Cardiac muscle cell (in vitro differentiated cells and primary cell): ENCODE measurements around the gene NHLRC4. TPM values are rescaled to one million over a fixed set of nuclear protein-coding genes. Genes with fewer than 3 reads are reported as not detected.

ENCODE experiments used
- DNase-seq, 2 donors: peaks; one replicate each; pipeline versions ENCODE4 v3.0.0 to v3.0.0-alpha.2; 2010 to 2017; ENCODE audit warnings: low read depth in 1 of 2, low spot score in 1 of 2
- H3K27ac ChIP-seq: fragments of 200-600 bp; sonication (generic); 2 replicates; pipeline ENCODE4 v1.5.1; 2016
- H3K27me3 ChIP-seq: fragments of 200-600 bp; sonication (generic); 2 replicates; pipeline ENCODE4 v1.6.0; 2016; ENCODE audit warnings: control low read depth
- H3K36me3 ChIP-seq: fragments of 200-600 bp; sonication (generic); 2 replicates; pipeline ENCODE4 v1.5.1; 2016; ENCODE audit warnings: control low read depth
- H3K4me1 ChIP-seq: fragments of 200-600 bp; sonication (generic); 2 replicates; pipeline ENCODE4 v1.8.1; 2017; ENCODE audit warnings: low read depth, mild to moderate bottlenecking, mixed run types
- H3K4me3 ChIP-seq: fragments of 200-600 bp; sonication (generic); 2 replicates; pipeline ENCODE4 v1.5.1; 2016; ENCODE audit warnings: mild to moderate bottlenecking
- H3K9me3 ChIP-seq: fragments of 200-600 bp; sonication (generic); 2 replicates; pipeline ENCODE4 v1.5.1; 2017; ENCODE audit warnings: low read depth, mild to moderate bottlenecking, control low read depth
- polyA plus RNA-seq: library from polyadenylated mRNA; unstranded; fragments of >200 nt; fragmentation: Nextera tagmentation; extraction: Ambion mirVana; gene quantifications from 2 replicates; pipeline ENCODE4 v1.2.1, GENCODE V29; 2016
- total RNA-seq: library from RNA; depleted of rRNA; stranded (reverse); fragments of >200 nt; gene quantifications from 2 replicates; pipeline ENCODE4 v1.2.3, GENCODE V29; 2016
- TF ChIP-seq, protein P1 (sequence below): IDR thresholded peaks from 2 replicates; pipeline ENCODE4 v1.5.1; 2012; ENCODE audit warnings: low read depth, mild to moderate bottlenecking, low read length

NHLRC4 gene
- total and polyA plus RNA-seq, 2 experiments from 2014 or later, result 2.6 to 3.6 TPM

DNA sequence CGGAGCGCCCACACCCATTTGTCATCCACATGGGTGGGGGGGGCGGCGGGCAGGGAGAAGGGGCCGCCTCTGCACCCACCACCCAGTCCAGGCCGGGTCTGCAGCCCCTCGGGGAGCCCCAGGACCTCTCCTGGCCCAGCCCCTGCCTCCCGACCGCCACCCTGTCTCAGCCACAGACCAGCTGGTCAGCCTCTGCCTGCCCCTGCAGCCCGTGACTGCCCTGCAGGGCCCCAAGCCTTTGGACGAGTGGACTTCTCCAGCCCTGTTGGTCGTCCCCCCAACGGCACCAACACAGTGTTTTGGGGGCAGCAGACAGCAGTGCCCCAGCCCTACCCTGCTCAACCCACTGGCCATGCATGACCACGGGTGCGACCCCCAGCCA, 5.4 kb upstream of the NHLRC4 start:
- Histone ChIP-seq H3K4me3 (no peak overlapping the region), H3K27me3 (peaks cover 42% of the 10 kb centered on the region), H3K4me1 (peaks cover 20% of the 10 kb centered on the region), H3K9me3 (no peaks in the 10 kb centered on the region), H3K27ac (no peak overlapping the region), H3K36me3 (no peaks in the 10 kb centered on the region)
- TF ChIP-seq, protein P1, sequence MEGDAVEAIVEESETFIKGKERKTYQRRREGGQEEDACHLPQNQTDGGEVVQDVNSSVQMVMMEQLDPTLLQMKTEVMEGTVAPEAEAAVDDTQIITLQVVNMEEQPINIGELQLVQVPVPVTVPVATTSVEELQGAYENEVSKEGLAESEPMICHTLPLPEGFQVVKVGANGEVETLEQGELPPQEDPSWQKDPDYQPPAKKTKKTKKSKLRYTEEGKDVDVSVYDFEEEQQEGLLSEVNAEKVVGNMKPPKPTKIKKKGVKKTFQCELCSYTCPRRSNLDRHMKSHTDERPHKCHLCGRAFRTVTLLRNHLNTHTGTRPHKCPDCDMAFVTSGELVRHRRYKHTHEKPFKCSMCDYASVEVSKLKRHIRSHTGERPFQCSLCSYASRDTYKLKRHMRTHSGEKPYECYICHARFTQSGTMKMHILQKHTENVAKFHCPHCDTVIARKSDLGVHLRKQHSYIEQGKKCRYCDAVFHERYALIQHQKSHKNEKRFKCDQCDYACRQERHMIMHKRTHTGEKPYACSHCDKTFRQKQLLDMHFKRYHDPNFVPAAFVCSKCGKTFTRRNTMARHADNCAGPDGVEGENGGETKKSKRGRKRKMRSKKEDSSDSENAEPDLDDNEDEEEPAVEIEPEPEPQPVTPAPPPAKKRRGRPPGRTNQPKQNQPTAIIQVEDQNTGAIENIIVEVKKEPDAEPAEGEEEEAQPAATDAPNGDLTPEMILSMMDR, result no peak
- no peak for DNase-seq

DNA sequence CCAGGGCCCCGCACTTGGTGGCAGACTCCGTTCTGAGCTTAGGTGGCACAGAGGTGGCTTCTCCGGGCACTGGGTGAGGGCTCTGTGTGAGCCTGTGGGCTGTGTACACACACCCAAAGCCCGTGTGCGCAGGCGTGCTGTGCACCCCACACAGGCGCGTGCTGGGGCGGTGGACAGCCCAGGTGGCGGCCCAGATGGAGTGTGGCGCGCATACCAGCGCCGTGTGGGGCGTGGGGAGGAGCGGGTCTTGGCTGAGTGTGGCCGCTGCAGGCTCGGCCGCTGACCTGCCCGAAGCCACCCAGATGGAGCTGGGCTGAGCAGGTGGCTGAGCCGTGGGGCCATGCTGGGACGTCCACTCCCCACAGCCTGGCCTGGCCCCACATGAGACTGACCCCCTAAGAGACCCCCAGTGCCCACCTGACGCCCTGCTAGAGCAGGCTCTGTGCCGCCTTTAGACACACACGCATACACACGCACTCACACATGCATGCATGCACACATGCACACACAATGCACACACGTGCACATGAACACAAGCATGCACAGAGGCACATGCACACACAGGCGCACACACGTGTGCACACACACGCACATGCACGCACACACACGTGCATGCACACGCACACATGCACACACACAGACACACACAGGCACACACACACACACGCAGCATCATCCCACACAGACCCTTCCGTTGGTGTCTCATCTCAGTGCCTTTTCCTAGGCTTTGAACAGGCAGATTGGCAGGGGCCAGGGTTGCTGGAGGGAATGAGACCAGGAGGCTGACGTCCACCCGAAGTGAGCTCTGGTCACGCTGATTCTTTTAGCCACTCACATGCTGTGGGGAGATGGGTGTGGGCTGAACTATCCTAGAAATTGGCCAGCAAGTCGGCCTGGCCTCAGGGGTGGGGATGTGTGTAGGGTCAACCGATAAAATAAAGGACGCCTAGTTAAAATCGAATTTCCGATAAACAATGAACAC, 4.6 kb upstream of the NHLRC4 start:
- Histone ChIP-seq H3K9me3 (no peaks in the 10 kb centered on the region), H3K36me3 (no peaks in the 10 kb centered on the region), H3K27ac (no peak overlapping the region), H3K4me3 (no peak overlapping the region), H3K4me1 (peaks cover 28% of the 10 kb centered on the region), H3K27me3 (peaks cover 42% of the 10 kb centered on the region)
- TF ChIP-seq, protein P1, result no peak
- DNase-seq, result no peak

DNA sequence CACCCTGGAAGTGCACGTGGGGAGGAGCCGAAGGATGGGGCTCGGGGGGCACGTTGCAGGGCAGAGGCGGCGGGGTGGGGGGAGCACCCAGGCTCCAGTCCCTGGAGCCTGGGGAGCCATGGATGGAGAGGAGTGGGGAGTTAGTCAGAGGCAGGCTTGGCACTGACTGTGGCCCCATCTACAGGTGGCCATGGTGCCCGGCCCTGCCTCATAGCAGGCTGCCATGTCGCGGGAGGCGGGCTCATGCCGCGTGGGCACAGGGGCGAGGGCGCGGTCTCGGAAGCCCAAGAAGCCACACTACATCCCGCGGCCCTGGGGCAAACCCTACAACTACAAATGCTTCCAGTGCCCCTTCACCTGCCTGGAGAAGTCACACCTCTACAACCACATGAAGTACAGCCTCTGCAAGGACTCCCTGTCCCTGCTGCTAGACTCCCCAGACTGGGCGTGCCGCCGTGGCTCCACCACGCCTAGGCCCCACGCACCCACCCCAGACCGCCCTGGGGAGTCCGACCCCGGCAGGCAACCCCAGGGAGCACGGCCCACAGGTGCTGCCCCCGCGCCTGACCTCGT, 3.6 kb upstream of the NHLRC4 start:
- no peaks in the 10 kb centered on the region for H3K9me3 ChIP-seq
- H3K27me3 ChIP-seq, result peaks cover 42% of the 10 kb centered on the region
- peaks cover 28% of the 10 kb centered on the region for H3K4me1 ChIP-seq

DNA sequence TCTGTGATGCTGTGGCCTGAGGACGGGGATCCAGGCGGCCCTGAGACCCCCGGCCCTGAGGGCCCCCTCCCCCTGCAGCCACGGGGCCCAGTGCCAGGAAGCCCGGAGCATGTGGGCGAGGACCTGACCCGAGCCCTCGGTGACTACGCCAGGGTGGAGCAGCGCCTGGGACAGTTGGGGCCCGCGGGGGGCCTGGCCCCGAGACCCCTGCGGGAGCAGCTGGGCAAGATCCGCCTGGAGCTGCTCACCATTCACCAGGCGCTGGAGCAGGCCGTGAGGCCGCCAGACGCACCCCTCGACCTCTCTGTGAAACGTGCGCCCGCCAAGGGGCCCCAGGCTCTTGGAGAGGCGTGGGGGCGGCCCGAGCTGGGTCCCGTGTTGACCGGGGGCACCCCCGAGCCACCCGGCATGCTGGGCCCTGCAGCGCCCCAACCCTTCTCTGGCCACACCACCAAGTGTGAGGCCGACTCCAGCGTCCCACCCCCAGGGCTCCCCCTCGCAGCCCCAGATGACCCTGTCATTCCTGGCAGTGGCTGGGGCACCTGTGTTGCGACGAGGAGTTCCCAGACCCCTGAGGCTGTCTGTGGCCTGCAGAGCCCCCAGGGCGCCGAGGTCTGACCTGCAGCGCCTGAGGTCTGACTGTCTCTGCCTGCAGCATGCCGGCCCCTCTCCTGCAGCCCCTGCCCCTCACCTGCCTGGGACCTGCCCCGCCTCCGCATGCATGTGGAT, 2.0 kb upstream of the NHLRC4 start:
- H3K36me3 ChIP-seq, result no peaks in the 10 kb centered on the region
- H3K27ac ChIP-seq, result peak overlapping the region; percentile 60
- TF ChIP-seq, protein P1, result no peak
- DNase-seq, result no peak
- H3K27me3 ChIP-seq, result peaks cover 25% of the 10 kb centered on the region
- H3K4me3 ChIP-seq, result no peak overlapping the region
- H3K4me1 ChIP-seq, result peaks cover 32% of the 10 kb centered on the region
- no peaks in the 10 kb centered on the region for H3K9me3 ChIP-seq

More for the DNA sequence above, 3.6 kb upstream of the NHLRC4 start:
- Histone ChIP-seq H3K36me3 (no peaks in the 10 kb centered on the region), H3K4me3 (no peak overlapping the region), H3K27ac (no peak overlapping the region)
- no peak for DNase-seq
- TF ChIP-seq, protein P1, result no peak

DNA sequence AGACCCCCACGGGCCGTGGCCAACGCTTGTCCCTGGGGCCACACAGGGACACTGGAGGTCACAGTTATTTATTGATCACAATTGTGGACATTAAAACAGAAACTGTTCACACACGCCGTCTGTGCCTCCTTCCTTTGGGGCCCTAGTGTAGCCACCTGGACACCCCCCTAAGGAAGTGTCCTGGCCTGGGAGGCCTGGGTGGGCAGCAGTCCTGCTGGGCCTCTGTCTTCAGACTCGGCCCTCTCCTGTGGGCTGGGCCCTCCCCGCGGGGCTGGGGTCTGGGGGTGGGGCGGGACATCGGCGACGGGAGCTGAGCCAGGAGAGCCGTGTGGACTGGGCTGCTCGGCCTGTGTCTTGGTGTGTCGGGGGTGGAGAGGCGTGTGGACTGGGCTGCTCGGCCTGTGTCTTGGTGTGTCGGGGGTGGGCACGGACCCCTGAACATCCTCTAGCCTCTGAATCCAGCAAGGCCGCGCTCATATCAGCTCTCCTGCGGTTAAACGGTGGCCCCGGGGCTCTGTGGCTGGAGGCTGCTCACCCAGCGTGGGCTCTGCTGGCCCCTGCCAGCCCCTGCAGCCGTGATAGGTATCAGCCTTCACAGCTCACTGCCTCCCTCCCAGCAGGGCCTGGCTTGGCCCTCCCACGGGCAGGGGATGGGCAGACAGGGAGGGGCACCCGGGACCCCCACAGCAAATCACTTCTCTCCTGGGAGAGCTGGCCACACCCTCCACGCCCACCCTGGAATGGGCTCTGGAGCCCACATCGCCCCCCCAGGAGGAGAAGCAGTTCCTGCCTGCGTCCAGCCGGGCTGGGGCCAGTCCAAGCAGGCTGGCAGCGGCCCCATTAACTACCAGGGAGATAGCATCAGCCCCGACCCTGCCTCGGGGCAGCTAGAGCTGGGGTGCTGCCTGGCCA, 1.1 kb upstream of the NHLRC4 start:
- Histone ChIP-seq H3K36me3 (no peaks in the 10 kb centered on the region), H3K9me3 (no peaks in the 10 kb centered on the region), H3K4me3 (no peak overlapping the region), H3K27me3 (peaks cover 17% of the 10 kb centered on the region), H3K27ac (peak overlapping the region; percentile 60), H3K4me1 (peaks cover 32% of the 10 kb centered on the region)
- peak; percentile 21 to 48 for DNase-seq
- TF ChIP-seq, protein P1, result no peak
